NCI-H2081 (cell line): ENCODE data around the gene SMIM14.
"Not testable (repeated sequence)": the region's sequence is repeated elsewhere in the genome, so short reads cannot be mapped to it uniquely, and the experiment has no call there.

Source experiments
- DNase-seq, 2 experiments: peaks; one replicate each; lab custom pipeline; 2025; lab: John Stamatoyannopoulos, UW

SMIM14 gene

DNA sequence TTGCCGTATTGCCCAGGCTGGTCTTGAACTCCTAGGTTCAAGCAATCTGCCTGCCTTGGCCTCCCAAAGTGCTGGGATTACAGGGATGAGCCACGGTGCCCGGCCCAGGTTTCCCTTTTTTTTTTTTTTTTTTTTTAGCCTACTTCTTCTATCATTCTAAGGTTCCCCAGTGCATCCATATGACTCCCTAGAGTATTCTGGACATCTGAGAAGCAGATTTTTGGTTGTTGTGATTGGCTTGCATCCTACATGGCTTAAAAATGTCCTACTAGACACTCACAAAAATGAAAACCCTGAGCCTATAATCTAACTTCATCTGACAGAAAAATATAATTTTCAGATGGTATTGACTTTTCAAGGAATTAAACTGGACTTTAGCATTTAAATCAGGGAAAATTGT, 41.7 kb downstream of the SMIM14 start:
- no peak for DNase-seq

DNA sequence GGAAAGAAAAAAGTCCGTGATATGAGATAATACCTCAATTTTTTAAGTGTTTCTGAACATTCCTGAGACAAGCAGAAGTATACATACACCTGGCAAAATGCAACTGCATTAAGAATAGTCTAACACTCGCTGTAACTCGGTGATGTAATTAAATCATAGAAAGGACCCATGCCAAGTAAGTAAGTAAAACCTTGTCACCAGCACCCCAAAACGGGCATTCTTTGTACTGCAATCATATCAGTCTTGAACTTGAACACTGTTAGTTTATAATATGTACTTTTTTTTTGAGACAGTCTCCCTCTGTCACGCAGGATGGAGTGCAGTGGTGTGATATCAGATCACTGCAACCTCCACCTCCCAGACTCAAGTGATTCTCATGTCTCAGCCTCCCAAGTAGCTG, 47.4 kb downstream of the SMIM14 start:
- DNase-seq, result no peak

DNA sequence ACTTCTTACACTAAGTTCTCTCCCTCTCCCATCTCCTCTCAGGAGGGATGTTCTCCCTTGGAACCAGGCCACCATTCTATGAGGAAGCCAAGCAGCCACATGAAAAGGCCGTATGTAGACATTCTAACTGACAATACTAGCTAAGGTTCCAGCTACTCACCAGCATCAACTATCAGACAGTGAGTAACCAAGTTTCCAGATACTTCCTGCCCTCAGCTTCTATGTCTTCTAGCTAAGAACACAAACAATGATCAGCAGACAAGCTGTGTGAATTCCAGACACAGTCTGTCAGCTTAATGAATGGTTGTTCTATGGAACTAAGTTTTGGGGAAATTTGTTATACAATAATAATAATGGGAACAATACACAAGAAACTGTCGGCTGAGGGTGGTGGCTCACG, 50.8 kb downstream of the SMIM14 start:
- DNase-seq, result no peak

DNA sequence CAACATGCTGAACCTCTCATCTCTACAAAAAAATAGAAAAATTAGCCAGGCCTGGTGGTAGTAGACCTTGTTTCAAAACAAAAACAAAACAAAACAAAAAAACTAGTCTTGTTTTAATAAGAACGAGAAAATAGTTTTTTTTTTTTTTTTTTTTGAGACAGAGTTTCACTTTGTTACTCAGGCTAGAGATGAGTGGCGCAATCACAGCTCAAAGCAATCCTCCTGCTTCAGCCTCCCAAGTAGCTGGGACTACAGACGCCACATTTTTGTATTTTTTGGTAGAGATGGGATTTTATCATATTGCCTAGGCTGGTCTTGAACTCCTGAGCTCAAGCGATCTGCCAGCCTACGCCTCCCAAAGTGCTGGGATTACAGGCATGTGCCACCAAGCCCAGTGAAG, 63.7 kb downstream of the SMIM14 start:
- no peak for DNase-seq

DNA sequence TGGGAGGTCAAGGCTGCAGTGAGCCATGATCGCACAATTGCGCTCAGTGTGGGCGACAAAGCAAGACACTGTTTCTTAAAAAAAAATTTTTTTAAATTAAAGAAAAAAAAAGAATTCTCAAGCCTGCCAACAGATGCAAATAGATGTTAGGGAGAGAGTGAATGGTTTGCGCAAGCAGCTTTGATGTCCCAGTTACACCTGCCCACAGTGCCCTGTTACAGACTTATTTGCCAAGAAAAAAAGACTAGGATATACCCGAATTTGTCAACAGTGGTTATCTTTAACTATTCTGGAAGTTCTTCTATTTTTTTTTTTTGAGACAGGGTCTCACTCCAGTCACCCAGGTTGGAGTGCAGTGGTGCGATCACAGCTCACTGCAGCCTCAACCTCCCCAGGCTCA, 67.2 kb downstream of the SMIM14 start:
- DNase-seq, result no peak

DNA sequence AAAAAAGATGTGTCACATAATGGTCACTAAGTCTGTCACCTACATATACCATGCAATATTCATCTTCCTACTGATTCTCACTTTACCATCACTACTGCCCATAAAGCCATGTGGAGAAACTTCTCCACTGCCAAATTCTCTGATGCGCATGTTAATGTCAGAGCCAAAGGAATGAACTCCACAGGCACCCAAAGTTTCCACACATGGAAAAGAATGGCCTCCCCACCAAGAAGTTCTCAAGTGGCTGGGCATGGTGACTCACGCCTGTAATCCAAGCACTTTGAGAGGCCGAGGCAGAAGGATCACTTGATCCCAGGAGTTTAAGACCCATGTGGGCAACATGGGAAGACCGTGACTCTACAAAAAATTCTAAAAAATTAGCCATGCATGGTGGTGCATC, 67.6 kb downstream of the SMIM14 start:
- no peak for DNase-seq

DNA sequence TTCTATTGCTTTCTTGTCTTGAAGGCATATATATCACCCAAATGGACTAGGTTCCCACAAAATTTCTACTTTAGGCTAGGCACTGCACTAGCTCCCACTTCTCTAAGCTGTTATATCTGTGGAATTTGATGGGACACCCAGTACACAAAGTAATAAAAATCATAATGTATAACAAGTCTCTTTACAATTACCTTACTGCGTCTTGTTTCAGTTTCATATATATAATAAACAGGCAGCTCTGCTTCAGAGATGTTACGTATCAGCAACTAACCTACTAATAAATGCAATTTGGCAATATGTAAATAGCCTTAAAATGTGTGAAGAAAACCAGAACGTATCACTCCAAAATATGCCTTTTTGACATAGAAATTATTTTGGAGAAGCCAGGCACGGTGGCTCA, 69.5 kb downstream of the SMIM14 start:
- DNase-seq, result no peak

DNA sequence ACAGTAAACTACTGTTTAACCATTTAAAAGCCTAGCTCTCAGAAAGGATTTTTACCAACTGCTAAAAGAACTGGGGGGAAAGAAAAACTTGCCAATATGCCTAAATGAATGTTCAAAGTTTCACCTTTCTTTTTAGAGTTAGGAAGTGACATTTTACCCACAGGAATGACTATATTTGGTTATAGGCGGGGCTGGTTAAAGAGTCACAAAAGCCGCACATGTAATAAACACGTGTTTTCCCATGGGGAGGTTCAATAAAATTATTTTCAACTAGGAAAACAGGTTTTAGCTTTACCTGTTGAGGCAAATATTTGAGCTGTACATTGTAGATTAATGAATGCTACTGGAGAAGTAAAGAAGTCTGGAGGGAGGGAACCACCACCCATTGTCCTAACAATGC, 69.9 kb downstream of the SMIM14 start:
- DNase-seq, result no peak

DNA sequence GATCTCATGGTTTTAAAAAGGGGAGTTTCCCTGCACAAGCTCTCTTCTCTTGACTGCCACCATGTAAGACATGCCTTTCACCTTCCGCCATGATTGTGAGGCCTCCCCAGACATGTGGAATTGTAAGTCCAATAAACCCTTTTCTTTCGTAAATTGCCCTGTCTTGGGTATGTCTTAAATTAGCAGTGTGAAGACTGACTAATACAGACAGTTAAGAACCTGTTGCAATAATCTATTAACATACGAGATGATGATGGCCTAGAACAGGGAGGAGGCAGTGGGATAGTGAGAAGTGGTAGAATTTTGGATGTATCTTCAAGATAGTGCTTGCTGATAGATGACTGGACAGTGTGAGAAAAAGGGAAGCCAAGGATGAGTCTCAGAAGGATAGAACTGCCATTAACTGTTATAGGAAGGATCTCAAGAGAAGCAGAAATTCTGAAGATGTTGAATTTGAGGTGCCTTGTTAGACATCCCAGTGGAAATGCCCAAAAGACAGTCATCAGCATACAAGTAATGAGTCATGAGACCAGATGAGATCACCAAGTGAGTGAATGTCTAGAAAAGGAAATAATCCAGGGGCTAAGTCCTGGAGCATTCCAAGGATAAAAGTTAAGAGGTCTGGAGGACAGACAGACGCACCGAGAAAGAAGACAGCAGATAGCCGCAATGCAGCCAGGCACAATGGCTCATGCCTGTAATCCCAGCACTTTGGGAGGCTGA, 72.6 kb downstream of the SMIM14 start:
- DNase-seq, result no peak

DNA sequence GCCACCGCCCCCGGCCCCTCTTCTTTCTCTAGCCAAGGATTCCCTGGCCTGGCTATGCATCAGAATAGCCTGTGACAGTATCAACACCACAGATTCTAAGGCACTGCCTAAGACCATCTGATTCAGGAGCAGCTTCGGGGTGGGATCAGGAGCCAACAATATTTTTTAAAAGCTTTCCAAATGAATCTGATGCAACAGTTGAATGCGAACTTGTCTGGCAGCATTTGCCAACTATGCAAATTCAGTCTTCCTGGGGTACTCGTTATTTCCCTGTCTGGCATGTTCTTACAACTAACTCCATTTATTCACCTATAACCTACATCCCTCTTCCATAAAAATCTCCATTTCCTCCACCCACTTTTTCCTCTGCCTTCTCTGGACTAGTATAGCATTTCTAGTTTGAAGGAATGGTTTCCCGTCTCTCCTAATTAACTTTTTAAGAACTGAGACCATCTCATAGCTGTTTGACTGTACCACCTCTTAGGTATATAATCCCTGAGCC, 75.3 kb downstream of the SMIM14 start:
- DNase-seq, result no peak

DNA sequence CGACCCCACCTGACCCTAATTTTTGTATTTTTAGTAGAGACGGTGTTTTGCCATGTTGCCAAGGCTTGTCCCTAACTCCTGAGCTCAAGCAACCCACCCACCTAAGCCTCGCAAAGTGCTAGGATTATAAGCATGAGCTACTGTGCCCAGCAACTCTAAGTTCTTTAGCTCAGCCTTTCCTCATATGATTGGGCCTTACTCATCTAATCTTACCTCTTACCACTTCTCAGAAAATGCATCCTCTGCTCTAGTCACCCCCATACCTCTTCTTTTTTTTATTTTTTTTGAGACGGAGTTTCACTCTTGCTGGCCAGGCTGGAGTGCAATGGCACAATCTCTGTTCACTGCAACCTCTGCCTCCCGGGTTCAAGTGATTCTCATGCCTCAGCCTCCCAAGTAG, 75.9 kb downstream of the SMIM14 start:
- no peak for DNase-seq

DNA sequence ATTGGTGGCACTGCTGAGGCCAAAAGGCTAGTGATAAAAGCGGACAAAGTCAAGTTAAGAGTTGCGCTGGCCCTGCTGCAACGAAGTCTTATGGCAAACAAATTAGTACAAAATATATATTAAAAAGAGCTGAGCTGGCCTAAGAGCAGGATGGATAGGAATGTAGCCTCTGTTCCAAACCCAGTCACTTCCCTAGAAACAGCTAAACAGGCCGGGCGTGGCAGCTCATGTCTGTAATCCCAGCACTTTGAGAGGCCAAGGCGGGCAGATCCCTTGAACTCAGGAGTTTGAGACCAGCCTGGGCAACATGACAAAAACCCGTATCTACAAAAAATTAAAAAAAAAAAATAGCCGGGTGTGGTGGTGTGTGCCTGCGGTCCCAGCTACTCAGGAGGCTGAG, 79.0 kb downstream of the SMIM14 start:
- DNase-seq, result no peak

DNA sequence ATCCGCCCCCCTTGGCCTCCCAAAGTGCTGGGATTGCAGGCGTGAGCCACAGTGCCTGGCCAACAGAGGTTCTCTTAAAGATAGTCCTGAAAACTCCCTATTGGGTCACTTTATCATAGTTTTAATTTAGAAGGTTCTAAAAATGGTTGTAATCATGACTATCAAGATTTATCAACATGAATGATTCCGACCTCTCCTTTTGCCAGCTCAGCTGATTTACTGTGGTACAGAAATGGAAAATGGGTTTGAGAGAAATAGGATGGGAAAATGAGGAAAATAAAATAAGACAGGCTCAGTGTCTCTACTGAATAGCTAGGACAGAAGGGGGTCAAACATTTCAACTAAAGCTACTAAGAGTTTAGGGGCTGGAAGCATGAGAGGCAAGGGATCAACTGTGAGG, 83.2 kb downstream of the SMIM14 start:
- no peak for DNase-seq

DNA sequence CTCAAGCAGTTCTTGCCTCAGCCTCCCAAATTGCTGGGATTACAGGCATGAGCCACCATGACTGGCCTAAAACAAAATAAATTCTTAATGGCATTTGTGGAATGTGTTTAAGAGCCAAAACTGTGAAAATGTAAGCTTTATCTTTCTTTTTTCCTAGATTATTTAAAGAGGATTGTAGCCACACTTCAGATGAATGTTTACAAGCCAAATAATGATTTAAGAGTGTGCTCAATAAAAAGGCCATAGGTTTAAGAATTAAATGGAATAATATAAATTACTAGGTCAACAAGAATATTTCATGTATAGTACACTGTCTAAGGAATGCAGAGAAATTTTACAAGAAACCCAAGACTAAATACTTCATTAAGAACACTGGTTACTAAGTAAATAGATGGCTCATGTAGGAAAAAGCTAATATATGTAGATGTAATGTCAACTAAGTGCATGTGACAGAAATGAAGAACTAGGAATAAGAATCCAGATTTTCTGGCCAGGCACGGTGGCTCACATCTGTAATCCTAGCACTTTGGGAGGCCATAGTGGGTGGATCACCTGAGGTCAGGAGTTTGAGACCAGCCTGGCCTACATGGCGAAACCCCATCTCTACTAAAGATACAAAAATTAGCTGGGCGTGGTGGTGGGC, 90.1 kb downstream of the SMIM14 start:
- DNase-seq, result no peak

DNA sequence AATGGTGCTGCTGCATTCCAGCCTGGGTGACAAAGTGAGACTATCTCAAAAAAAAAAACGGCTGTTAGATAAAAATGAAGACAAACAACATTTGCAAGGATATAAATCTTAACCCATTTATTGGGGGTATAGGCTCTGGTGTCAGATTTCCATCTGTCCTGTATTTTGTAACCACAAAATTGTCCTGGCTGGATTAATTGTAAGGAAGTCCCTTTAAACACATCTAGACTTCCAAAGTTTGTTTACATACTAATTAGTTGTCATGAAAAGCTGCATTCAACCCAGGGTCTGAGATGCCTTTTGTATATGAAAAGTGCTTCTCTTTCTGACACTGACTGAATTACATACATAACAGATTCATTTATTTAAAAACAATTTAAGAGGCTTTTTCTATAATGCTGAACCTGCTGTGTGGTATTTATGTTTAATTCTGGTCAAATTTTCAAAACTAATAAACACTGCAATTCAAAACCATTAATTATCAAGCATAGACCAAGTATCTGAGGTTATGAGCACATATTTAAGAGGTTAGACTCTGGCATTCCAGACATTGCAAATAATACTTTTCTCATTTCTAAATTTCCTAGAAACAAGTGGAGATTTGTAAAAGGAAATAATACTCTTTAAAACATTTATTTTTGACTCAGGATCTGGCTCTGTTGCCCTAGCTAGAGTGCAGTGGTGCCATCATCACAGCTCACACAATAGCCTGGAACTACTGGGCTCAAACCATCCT, 93.9 kb downstream of the SMIM14 start:
- peak in 1 of 2 experiments; percentile 70 for DNase-seq

DNA sequence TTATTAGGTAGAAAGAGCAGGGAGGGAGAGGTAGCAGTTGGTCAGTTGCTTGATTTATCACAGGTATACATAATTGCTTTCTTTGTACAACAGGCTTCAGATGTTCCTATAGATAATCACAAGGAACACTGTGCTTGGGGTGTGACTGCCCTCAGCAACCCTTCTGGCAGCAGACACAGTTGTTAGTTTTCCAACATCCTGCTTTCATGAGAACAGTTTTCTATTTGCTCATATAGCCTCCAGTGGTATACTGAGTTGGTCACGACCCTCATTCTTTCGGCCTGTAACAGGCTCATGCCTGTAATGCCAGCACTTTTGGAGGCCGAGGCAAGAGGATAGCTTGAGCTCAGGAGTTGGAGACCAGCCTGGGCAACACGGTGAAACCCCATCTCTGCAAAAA, 94.6 kb downstream of the SMIM14 start:
- DNase-seq, result not testable (repeated sequence)

DNA sequence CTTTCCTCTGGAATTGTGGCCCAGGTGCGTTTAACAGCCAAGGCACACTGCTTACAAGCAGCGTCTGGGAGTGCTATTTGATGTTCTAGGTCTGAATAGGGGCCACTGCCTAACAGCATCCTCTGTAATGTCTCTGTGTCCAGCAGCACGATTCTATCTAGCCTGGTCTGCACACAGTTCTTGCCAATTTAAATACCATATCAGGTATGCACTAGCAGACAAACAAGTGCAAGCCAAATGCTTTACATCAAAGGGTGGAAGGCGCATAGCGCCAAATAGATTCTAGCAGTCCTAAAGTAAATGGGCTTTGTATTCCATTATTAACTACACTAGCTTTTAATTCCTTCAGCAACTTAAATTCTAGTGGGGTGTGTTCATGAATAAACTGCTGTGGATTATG, 95.6 kb downstream of the SMIM14 start:
- no peak for DNase-seq

DNA sequence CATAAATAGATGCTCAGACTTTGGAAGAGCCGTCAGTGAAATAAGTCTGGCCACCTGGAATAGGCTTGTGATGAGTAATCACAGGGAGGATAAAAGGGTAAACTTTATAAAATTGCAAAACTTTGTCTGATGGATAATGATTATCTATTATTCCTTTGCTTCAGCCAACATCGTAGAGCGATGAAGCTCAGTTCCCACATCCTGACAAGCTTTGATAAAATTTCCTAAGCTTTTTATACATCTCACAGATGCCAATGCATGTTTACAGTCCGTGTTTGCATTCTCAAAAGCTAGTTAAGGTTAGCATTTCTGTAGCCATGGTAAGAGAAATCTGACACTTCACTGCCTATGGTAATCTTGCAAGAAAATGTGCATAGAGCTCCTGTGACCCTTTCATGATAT, 96.1 kb downstream of the SMIM14 start:
- DNase-seq, result no peak

DNA sequence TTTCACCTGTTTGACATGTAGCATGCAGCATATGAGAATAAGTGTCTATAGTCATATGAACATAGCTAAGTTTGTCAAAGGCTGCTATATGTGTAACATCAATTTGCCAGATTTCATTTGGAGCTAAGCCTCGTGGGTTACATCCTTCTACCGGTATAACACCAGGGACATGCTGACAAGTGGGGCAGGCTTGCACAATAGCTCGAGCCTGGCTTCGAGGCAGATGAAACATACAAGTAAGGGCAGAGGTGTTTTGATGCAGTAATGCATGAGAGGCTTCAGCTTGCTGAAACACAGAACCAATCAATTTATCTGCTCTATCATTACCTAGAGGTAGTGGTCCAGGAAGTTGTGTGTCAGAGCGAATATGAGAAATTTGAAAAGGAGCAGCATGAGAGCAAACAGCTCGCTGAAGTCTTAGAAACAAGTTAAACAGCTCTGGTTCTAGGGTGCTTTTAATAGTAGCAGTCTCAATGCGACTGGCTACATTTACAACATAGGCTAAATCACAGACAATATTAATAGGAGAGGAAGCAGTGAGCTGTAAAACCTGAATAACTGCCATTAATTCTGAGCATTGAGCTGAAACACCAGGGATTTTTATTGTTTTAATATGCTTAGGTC, 96.6 kb downstream of the SMIM14 start:
- DNase-seq, result no peak

DNA sequence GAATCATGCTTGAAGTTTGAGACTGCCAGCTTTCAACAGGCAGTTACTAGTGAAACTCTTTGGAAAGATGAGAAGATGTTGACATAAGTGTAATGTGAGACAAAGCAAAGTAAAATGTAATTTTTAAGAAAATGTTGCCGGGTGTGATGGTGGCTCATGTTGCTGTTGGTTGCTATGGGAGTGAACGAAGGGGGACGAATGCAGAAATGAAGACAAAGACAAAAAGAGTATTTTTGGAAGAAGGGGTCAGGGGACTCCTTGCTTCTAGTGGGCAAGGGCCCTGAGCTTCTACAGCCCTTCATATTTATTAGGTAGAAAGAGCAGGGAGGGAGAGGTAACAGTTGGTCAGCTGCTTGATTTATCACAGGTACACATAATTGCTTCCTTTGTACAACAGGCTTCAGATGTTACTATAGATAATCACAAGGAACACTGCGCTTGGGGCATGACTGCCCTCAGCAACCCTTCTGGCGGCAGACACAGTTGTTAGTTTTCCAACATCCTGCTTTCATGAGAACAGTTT, 99.5 kb downstream of the SMIM14 start:
- no peak for DNase-seq

DNA sequence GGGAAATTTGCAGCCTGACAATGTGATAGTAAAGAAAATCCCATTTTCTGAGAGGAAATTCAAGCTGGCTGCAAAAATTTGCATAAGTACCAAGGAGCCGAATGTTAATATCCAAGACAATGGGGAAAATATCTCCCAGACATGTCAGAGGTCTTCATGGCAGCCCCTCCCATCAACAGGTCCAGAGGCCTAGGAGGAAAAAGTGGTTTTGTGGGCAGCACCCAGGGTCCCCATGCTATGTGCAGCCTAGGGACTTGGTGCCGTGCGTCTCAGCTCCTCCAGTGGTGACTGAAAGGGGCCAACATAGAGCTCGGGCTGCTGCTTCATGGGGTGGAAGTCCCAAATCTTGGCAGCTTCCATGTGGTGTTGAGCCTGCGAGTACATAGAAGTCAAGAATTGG, 105.1 kb downstream of the SMIM14 start:
- no peak for DNase-seq

DNA sequence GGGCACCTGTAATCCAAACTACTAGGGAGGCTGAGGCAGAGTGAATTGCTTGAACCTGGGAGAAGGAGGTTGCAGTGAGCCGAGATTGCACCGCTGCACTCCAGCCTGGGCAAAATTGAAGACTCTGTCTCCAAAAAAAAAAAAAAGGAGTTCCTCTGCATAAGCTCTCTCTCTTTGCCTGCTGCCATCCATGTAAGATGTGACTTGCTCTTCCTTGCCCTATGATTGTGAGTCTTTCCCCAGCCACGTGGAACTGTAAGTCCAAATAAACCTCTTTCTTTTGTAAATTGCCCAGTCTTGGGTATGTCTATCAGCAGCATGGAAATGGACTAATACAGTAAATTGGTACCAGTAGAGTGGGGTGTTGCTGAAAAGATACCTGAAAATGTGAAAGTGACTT, 106.4 kb downstream of the SMIM14 start:
- not testable (repeated sequence) for DNase-seq
